Stomach (tissue), 9 donors: Measurements from ENCODE around the gene LRCH1. TPM values are rescaled to one million over a fixed set of nuclear protein-coding genes. Genes with fewer than 3 reads are reported as not detected.

Source experiments
- DNase-seq, 2 donors: peaks; one replicate each; pipeline versions ENCODE4 v3.0.0 to v3.0.0-alpha.2; 2013 to 2019
- H3K27ac ChIP-seq, 5 donors: fragments of 200-600 bp in 4 of 5; sonication (generic) in 4 of 5; one replicate each; pipeline ENCODE4 v1.5.1; 2013 to 2019; ENCODE audit warnings: mild to moderate bottlenecking in 1 of 5, moderate library complexity in 1 of 5
- H3K27me3 ChIP-seq, 3 donors: fragments of 200-600 bp; sonication (generic); one replicate each; pipeline ENCODE4 v1.5.1; 2017 to 2019; ENCODE audit warnings: mixed run types in 1 of 3
- H3K36me3 ChIP-seq, 4 donors: fragments of 200-600 bp; sonication (generic); 1 replicate in 3 of 4; 2 replicates in 1 of 4; pipeline ENCODE4 v1.5.1; 2016 to 2019
- H3K4me1 ChIP-seq, 4 donors: fragments of 200-600 bp; sonication (generic); one replicate each; pipeline ENCODE4 v1.5.1; 2016 to 2019
- H3K4me3 ChIP-seq, 4 donors: fragments of 200-600 bp; sonication (generic) in 3 of 4; one replicate each; pipeline ENCODE4 v1.5.1; 2016 to 2019; ENCODE audit warnings: mild to moderate bottlenecking in 1 of 4
- H3K9me3 ChIP-seq, 4 donors: fragments of 200-600 bp; sonication (generic); one replicate each; pipeline ENCODE4 v1.5.1; 2016 to 2019
- EP300 ChIP-seq: sonication (generic); formaldehyde crosslinking; IDR thresholded peaks from one replicate; pipeline ENCODE4 v1.6.1; 2017; ENCODE audit warnings: antibody characterized with exemption
- POLR2A ChIP-seq, 4 donors: fragments of 450-650 bp; IDR thresholded peaks; one replicate each; pipeline ENCODE4 v1.6.1; 2016; ENCODE audit warnings: antibody characterized with exemption in 4 of 4, control low read depth in 2 of 4, mild to moderate bottlenecking in 1 of 4, moderate library complexity in 1 of 4
- POLR2AphosphoS5 ChIP-seq, 3 donors: sonication (generic); formaldehyde crosslinking; IDR thresholded peaks; one replicate each; pipeline ENCODE4 v1.6.1; 2016; ENCODE audit warnings: antibody characterized with exemption in 3 of 3
- WGBS, 5 donors: extraction: QIAGEN DNeasy Blood & Tissue Kit in 3 of 5; methylation state at CpG; one replicate each; pipeline versions ENCODE4 v1.1.5 to v1.1.7; 2013 to 2018; 5-methylcytosine and 5-hydroxymethylcytosine counted together
- intact Hi-C: fragments of 100-400 bp; cut with DNase I; formaldehyde crosslinking; loops from one replicate; pipeline ENCODE4 v1.15.1; 2023; ENCODE audit warnings: low total_unique reads
- polyA plus RNA-seq, 3 donors: library from polyadenylated mRNA; stranded (reverse); fragments of 200-250 nt; gene quantifications; one replicate each; pipeline ENCODE4 v1.2.3, GENCODE V29; 2013
- total RNA-seq, 5 donors: library from RNA; depleted of rRNA; stranded (reverse); fragments of >200 nt; gene quantifications; one replicate each; pipeline versions ENCODE4 v1.1.0 to v1.2.3, GENCODE V29; 2014 to 2016
- TF ChIP-seq, protein P1 (sequence below), 7 experiments: fragments of 450-650 bp in 4 of 7; fragments of 200-600 bp in 3 of 7; sonication (generic) in 3 of 7; IDR thresholded peaks; one replicate each; pipeline ENCODE4 v1.5.1; 2016 to 2019; ENCODE audit warnings: antibody characterized with exemption in 7 of 7, control low read depth in 2 of 7, mild to moderate bottlenecking in 1 of 7
- donor health status: healthy with polysubstance abuse.
- donor health status: Bipolar disorder and iron deficiency.
- donor health status: healthy.

LRCH1 gene
- total and polyA plus RNA-seq, 8 donors: 5.4 to 70.6 (median 19.4) TPM

DNA sequence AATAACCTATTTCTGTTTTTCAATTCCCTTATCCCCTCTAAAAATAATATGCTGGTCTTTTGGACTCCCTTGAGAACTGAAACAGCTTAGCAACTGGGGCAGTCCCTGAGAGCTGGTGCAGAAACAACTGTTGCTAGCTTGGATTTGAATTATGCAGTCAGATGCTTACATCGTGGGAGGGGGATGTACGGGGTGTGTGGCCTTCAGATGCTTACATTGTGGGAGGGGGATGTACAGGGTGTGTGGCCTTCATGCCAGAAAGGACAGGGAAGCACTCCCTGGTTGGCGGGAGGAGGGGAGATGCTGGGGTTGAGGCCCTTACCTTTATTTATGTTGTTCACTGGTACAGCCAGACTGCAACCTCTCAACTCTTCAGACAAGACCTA, 25.6 kb downstream of the LRCH1 start:
- H3K27ac ChIP-seq: peak overlapping the region in 2 of 5 donors; percentile 4 to 13

GRCh38 chr13:46580362-46580839, 27.4 kb downstream of the LRCH1 start:
- Histone ChIP-seq H3K4me3 (no peak overlapping the region), H3K27ac (no peak overlapping the region), H3K36me3 (no peaks in the 10 kb centered on the region), H3K27me3 (no peaks in the 10 kb centered on the region), H3K9me3 (no peaks in the 10 kb centered on the region), H3K4me1 (peaks cover 40 to 97% (median 71%) of the 10 kb centered on the region in 4 donors)
- DNase-seq: no peak
- TF ChIP-seq EP300 (no peak), POLR2A (IDR thresholded peaks at IDR 0.05) (no peak)
- intact Hi-C loops: no loop called here
- WGBS, 5 donors: 62 to 65% (median 64%) methylated on average over 5 of the region's 5 CpGs

More for the DNA sequence above, 25.6 kb downstream of the LRCH1 start:
- Histone ChIP-seq H3K4me3 (no peak overlapping the region), H3K4me1 (peaks cover 39 to 88% (median 68%) of the 10 kb centered on the region in 4 donors), H3K27me3 (no peaks in the 10 kb centered on the region), H3K36me3 (no peaks in the 10 kb centered on the region), H3K9me3 (no peaks in the 10 kb centered on the region)
- 56 to 72% (median 70%) methylated on average over 3 of the region's 3 CpGs for WGBS, 5 donors
- intact Hi-C loops: no loop called here
- TF ChIP-seq POLR2AphosphoS5 (IDR thresholded peaks at IDR 0.05): no peak
- TF ChIP-seq EP300: no peak
- TF ChIP-seq, protein P1, sequence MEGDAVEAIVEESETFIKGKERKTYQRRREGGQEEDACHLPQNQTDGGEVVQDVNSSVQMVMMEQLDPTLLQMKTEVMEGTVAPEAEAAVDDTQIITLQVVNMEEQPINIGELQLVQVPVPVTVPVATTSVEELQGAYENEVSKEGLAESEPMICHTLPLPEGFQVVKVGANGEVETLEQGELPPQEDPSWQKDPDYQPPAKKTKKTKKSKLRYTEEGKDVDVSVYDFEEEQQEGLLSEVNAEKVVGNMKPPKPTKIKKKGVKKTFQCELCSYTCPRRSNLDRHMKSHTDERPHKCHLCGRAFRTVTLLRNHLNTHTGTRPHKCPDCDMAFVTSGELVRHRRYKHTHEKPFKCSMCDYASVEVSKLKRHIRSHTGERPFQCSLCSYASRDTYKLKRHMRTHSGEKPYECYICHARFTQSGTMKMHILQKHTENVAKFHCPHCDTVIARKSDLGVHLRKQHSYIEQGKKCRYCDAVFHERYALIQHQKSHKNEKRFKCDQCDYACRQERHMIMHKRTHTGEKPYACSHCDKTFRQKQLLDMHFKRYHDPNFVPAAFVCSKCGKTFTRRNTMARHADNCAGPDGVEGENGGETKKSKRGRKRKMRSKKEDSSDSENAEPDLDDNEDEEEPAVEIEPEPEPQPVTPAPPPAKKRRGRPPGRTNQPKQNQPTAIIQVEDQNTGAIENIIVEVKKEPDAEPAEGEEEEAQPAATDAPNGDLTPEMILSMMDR (IDR thresholded peaks at IDR 0.05): no peak
- TF ChIP-seq POLR2A (IDR thresholded peaks at IDR 0.05): no peak
- DNase-seq: no peak

DNA sequence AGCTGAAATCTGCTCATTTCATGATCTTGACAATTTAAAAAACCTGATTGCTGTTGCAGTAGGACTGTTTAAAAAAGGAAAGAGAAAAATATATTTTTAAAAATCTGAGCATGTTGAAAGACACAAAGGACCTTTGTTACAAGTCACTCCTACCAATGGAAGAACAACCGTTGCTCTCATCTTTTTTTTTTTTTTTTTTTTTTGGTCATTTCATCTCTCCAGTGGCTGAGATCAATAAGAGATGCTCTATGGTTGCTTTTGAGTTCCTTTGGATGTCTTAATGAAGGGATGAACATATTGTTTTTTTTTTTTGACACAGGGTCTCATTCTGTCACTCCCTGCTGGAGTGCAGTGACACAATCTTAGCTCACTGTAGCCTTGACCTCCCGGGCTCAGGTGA, 29.2 kb downstream of the LRCH1 start:
- Histone ChIP-seq H3K27me3 (no peaks in the 10 kb centered on the region), H3K4me1 (peaks cover 35 to 97% (median 69%) of the 10 kb centered on the region in 4 donors), H3K36me3 (no peaks in the 10 kb centered on the region), H3K4me3 (no peak overlapping the region), H3K9me3 (no peaks in the 10 kb centered on the region), H3K27ac (no peak overlapping the region)
- no peak for TF ChIP-seq EP300
- no peak for TF ChIP-seq POLR2AphosphoS5 (IDR thresholded peaks at IDR 0.05)
- TF ChIP-seq, protein P1 (IDR thresholded peaks at IDR 0.05): no peak
- DNase-seq: no peak
- intact Hi-C loops: no loop called here
- WGBS, 5 donors: 72 to 81% (median 76%) methylated on average over 2 of the region's 2 CpGs

DNA sequence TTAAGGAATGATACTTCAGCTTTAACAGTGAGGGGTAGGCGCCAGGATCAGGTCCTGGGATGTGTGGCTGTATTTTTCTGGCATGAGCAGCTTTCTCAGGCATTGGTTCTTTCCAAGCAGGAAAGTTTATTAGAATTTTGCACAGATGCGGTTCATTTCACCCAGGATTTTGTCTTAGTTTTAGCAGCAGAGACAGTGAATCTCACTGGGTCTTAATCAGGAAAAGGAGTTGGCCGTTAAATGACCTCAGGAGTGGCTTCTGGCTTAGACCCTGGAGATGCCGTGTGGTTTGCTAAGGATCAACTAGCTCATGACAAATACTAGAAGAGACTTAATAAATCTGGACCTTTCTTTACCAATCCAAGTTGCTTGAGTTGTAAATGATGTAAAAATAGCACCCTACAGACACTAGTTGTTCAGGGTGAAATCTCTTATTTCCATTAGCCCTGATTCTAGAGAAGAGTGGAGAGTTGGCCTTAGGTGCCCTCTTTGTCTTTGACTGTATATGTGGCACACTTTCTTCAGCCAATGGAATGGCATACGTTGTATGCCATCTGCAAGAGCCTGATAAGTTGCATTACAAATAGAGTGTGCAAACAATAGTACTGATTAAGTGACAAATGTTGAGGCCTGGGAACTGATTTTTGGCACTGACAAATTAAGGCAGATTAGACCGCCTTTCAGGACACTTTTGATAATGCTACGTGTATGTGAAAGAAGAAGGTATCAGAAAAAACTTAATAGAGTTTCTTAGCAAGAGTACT, 34.0 kb downstream of the LRCH1 start:
- Histone ChIP-seq H3K4me3 (no peak overlapping the region), H3K4me1 (peaks cover 44 to 95% (median 68%) of the 10 kb centered on the region in 4 donors), H3K27ac (peak overlapping the region in 4 of 5 donors; percentile 3 to 47 (median 34)), H3K27me3 (no peaks in the 10 kb centered on the region), H3K9me3 (no peaks in the 10 kb centered on the region), H3K36me3 (no peaks in the 10 kb centered on the region)
- 23 to 48% (median 37%) methylated on average over 7 of the region's 7 CpGs for WGBS, 5 donors
- TF ChIP-seq, protein P1 (IDR thresholded peaks at IDR 0.05): no peak
- TF ChIP-seq POLR2AphosphoS5 (IDR thresholded peaks at IDR 0.05): peak in 2 of 3 donors; percentile 53 to 64
- no peak for TF ChIP-seq POLR2A (IDR thresholded peaks at IDR 0.05)
- intact Hi-C loops: no loop called here
- DNase-seq: no peak
